NCI-H446 (cell line): ENCODE results near the gene ERCC1.
"Not testable (repeated sequence)": the region's sequence is repeated elsewhere in the genome, so short reads cannot be mapped to it uniquely, and the experiment has no call there.

Experiments
- DNase-seq, 2 experiments: peaks; one replicate each; lab custom pipeline; 2025; lab: John Stamatoyannopoulos, UW

ERCC1 gene

GRCh38 chr19:45455707-45456499 lies 32.2 kb upstream of the ERCC1 start:
- DNase-seq, result peak; percentile 55 to 91

GRCh38 chr19:45451850-45452387 lies 28.2 kb upstream of the ERCC1 start:
- DNase-seq, result no peak

- DNase-seq, result no peak
Observed at GRCh38 chr19:45451131-45451849, 27.6 kb upstream of the ERCC1 start.

- DNase-seq, result no peak
Observed at GRCh38 chr19:45450012-45450333, 26.3 kb upstream of the ERCC1 start.

GRCh38 chr19:45448887-45449299 lies 25.2 kb upstream of the ERCC1 start:
- DNase-seq, result no peak

GRCh38 chr19:45448425-45448756 lies 24.7 kb upstream of the ERCC1 start:
- no peak for DNase-seq

GRCh38 chr19:45446944-45447343 lies 23.2 kb upstream of the ERCC1 start:
- DNase-seq, result peak in 1 of 2 experiments; percentile 46

GRCh38 chr19:45446295-45446694 lies 22.6 kb upstream of the ERCC1 start:
- no peak for DNase-seq

GRCh38 chr19:45445139-45445538 lies 21.4 kb upstream of the ERCC1 start:
- no peak for DNase-seq

GRCh38 chr19:45444318-45445041 lies 20.8 kb upstream of the ERCC1 start:
- DNase-seq, result peak in 1 of 2 experiments; percentile 29

GRCh38 chr19:45443462-45444317 lies 20.0 kb upstream of the ERCC1 start:
- DNase-seq, result peak; percentile 31 to 84

- DNase-seq, result no peak
Observed at GRCh38 chr19:45442778-45443461, 19.2 kb upstream of the ERCC1 start.

GRCh38 chr19:45442408-45442777 lies 18.7 kb upstream of the ERCC1 start:
- no peak for DNase-seq

- DNase-seq, result peak in 1 of 2 experiments; percentile 33
Observed at GRCh38 chr19:45440873-45441654, 17.3 kb upstream of the ERCC1 start.

GRCh38 chr19:45440259-45440638 lies 16.5 kb upstream of the ERCC1 start:
- no peak for DNase-seq

- peak; percentile 59 to 87 for DNase-seq
Observed at GRCh38 chr19:45439569-45440258, 16.0 kb upstream of the ERCC1 start.

GRCh38 chr19:45439190-45439568 lies 15.5 kb upstream of the ERCC1 start:
- no peak for DNase-seq

GRCh38 chr19:45437328-45437727 lies 13.6 kb upstream of the ERCC1 start:
- DNase-seq, result no peak

- not testable (repeated sequence) for DNase-seq
Observed at GRCh38 chr19:45432543-45432942, 8.8 kb upstream of the ERCC1 start.

- DNase-seq, result not testable (repeated sequence)
Observed at GRCh38 chr19:45431008-45431407, 7.3 kb upstream of the ERCC1 start.
